HG03139 (cell line): ENCODE measurements around the gene KDM3B.
"Not testable (repeated sequence)": the region's sequence is repeated elsewhere in the genome, so short reads cannot be mapped to it uniquely, and the experiment has no call there.

Experiments
- ATAC-seq: cut with Tn5 transposase; IDR thresholded peaks from one replicate; pipeline ENCODE4 v1.9.1; 2021; ENCODE audit not compliant: unreplicated experiment

Gene KDM3B

GRCh38 chr5:138466900-138467710 is 114.6 kb downstream of the KDM3B start:
- ATAC-seq, result no peak

GRCh38 chr5:138467711-138468132 is 115.2 kb downstream of the KDM3B start:
- ATAC-seq, result no peak

- ATAC-seq, result no peak
These were observed 115.9 kb downstream of the KDM3B start for GRCh38 chr5:138468133-138468965.

- no peak for ATAC-seq
These were observed 116.6 kb downstream of the KDM3B start for GRCh38 chr5:138468966-138469539.

GRCh38 chr5:138469540-138470321 is 117.2 kb downstream of the KDM3B start:
- ATAC-seq, result no peak

GRCh38 chr5:138470322-138471051 is 118.0 kb downstream of the KDM3B start:
- no peak for ATAC-seq

GRCh38 chr5:138471052-138471361 is 118.5 kb downstream of the KDM3B start:
- ATAC-seq, result no peak

GRCh38 chr5:138472353-138472752 is 119.9 kb downstream of the KDM3B start:
- no peak for ATAC-seq

GRCh38 chr5:138473151-138473550 is 120.7 kb downstream of the KDM3B start:
- not testable (repeated sequence) for ATAC-seq

- no peak for ATAC-seq
These were observed 124.4 kb downstream of the KDM3B start for GRCh38 chr5:138476918-138477317.

GRCh38 chr5:138482638-138483037 is 130.2 kb downstream of the KDM3B start:
- ATAC-seq, result no peak
